PC-9 (cell line): ENCODE measurements around the gene CPNE1. TPM values are rescaled to one million over a fixed set of nuclear protein-coding genes. Genes with fewer than 3 reads are reported as not detected.

ENCODE experiments used
- BruUV-seq: library from RNA; stranded (reverse); fragments of 400-500 nt; replicated peaks from 2 replicates; lab custom pipeline; 2021; lab: Mats Ljungman, UMichigan
- CTCF ChIA-PET: fragments of 300-600 bp; sonication (Branson Sonifier 250); formaldehyde crosslinking; loops from one replicate; lab custom pipeline; 2022; ENCODE audit warnings: antibody characterized with exemption; lab: Charles Lee
- POLR2A ChIA-PET: fragments of 300-600 bp; sonication (Branson Sonifier 250); formaldehyde crosslinking; loops from one replicate; lab custom pipeline; 2022; ENCODE audit warnings: antibody characterized with exemption; ENCODE audit not compliant: unreplicated experiment; lab: Charles Lee
- DNase-seq, 2 experiments: peaks; one replicate each; pipeline versions ENCODE4 v3.0.0 to v3.0.0-alpha.2; 2015 to 2022; ENCODE audit warnings: mixed read lengths in 1 of 2
- H2AFZ ChIP-seq: fragments of 200-600 bp; sonication (generic); 2 replicates; pipeline ENCODE4 v1.8.1; 2017; ENCODE audit warnings: antibody characterized with exemption
- H3F3A ChIP-seq: fragments of 200-600 bp; sonication (generic); 2 replicates; pipeline ENCODE4 v1.8.1; 2017; ENCODE audit warnings: antibody characterized with exemption, mild to moderate bottlenecking, low read depth; ENCODE audit not compliant: insufficient read depth
- H3K27ac ChIP-seq: fragments of 200-600 bp; sonication (generic); 2 replicates; pipeline ENCODE4 v1.6.1; 2016; ENCODE audit warnings: mixed run types
- H3K27me3 ChIP-seq: fragments of 200-600 bp; sonication (generic); 2 replicates; pipeline ENCODE4 v1.6.1; 2016; ENCODE audit warnings: low read depth, mixed run types; ENCODE audit not compliant: insufficient read depth
- H3K36me3 ChIP-seq: fragments of 200-600 bp; sonication (generic); 2 replicates; pipeline ENCODE4 v1.6.1; 2016; ENCODE audit warnings: low read depth, mixed run types
- H3K4me1 ChIP-seq: fragments of 200-600 bp; sonication (generic); replicated peaks from 2 replicates; pipeline ENCODE4 v1.6.1; 2016; ENCODE audit warnings: mixed run types; ENCODE audit not compliant: insufficient read depth
- H3K4me2 ChIP-seq: fragments of 200-600 bp; sonication (generic); 2 replicates; pipeline ENCODE4 v1.6.1; 2017; ENCODE audit warnings: mixed run types
- H3K4me3 ChIP-seq: fragments of 200-600 bp; sonication (generic); 2 replicates; pipeline ENCODE4 v1.6.1; 2016; ENCODE audit warnings: mixed run types
- H3K79me2 ChIP-seq: fragments of 200-600 bp; sonication (generic); 2 replicates; pipeline ENCODE4 v1.6.1; 2017; ENCODE audit warnings: low read depth, mixed run types
- H3K9me2 ChIP-seq: fragments of 200-600 bp; sonication (generic); 2 replicates; pipeline ENCODE4 v1.8.1; 2017; ENCODE audit warnings: mild to moderate bottlenecking; ENCODE audit not compliant: insufficient read depth
- H3K9me3 ChIP-seq: fragments of 200-600 bp; sonication (generic); 2 replicates; pipeline ENCODE4 v1.8.1; 2016; ENCODE audit warnings: low read depth; ENCODE audit not compliant: insufficient read depth
- H4K20me1 ChIP-seq: fragments of 200-600 bp; sonication (generic); 2 replicates; pipeline ENCODE4 v1.8.1; 2017; ENCODE audit not compliant: insufficient read depth
- CTCF ChIP-seq: fragments of 200-600 bp; sonication (generic); conservative IDR thresholded peaks from 2 replicates; pipeline ENCODE4 v1.6.1; 2017; ENCODE audit warnings: mixed run types, antibody characterized with exemption, mild to moderate bottlenecking, moderate library complexity
- EZH2 ChIP-seq: fragments of 200-600 bp; sonication (generic); IDR thresholded peaks from 2 replicates; pipeline ENCODE4 v1.8.0; 2017; ENCODE audit warnings: antibody characterized with exemption, low read depth
- intact Hi-C: fragments of 100-400 bp; cut with micrococcal nuclease; formaldehyde crosslinking; loops from one replicate; pipeline ENCODE4 v1.10.0; 2022; ENCODE audit not compliant: unreplicated experiment
- total RNA-seq: library from RNA; stranded (reverse); gene quantifications from 2 replicates; pipeline ENCODE4 v1.2.3, GENCODE V29; 2021

The CPNE1 gene
- total RNA-seq, 1 experiment from 2014 or later: 271 TPM

GRCh38 chr20:35680452-35681183 lies 15.9 kb upstream of the CPNE1 start:
- H3F3A ChIP-seq: no peaks in the 10 kb centered on the region
- TF ChIP-seq CTCF (no peak), EZH2 (no peak)
- no peaks in the 10 kb centered on the region for H3K27me3 ChIP-seq
- no peaks in the 10 kb centered on the region for H3K9me2 ChIP-seq
- H3K79me2 ChIP-seq: no peaks in the 10 kb centered on the region
- H3K4me2 ChIP-seq: no peak overlapping the region
- no TSS peak for BruUV-seq
- H3K27ac ChIP-seq: no peak overlapping the region
- no peaks in the 10 kb centered on the region for H4K20me1 ChIP-seq
- no peaks in the 10 kb centered on the region for H3K4me1 ChIP-seq
- H2AFZ ChIP-seq: no peak overlapping the region
- H3K4me3 ChIP-seq: no peak overlapping the region
- H3K36me3 ChIP-seq: no peaks in the 10 kb centered on the region
- DNase-seq: no peak
- H3K9me3 ChIP-seq: no peaks in the 10 kb centered on the region
- CTCF ChIA-PET: no interaction called here
- intact Hi-C loops: no loop called here
- POLR2A ChIA-PET: no interaction called here

GRCh38 chr20:35674921-35675320 lies 10.2 kb upstream of the CPNE1 start:
- POLR2A ChIA-PET: interaction anchor here (0.5 kb wide), 1 partner anchor 170 kb away, joined by 5 read pairs; no protein-coding TSS in a partner anchor
- no TSS peak for BruUV-seq
- Histone ChIP-seq H3F3A (no peaks in the 10 kb centered on the region), H3K27ac (no peak overlapping the region), H4K20me1 (no peaks in the 10 kb centered on the region), H3K4me1 (no peaks in the 10 kb centered on the region), H3K9me2 (no peaks in the 10 kb centered on the region), H3K4me2 (no peak overlapping the region), H3K27me3 (no peaks in the 10 kb centered on the region), H3K4me3 (no peak overlapping the region), H3K9me3 (no peaks in the 10 kb centered on the region), H3K36me3 (no peaks in the 10 kb centered on the region; the same call in 1 of the 2 replicates), H2AFZ (no peak overlapping the region), H3K79me2 (no peaks in the 10 kb centered on the region)
- intact Hi-C loops: no loop called here
- TF ChIP-seq EZH2 (no peak), CTCF (no peak)
- DNase-seq: no peak
- CTCF ChIA-PET: interaction anchor here (0.6 kb wide), 1 partner anchor 16 kb away, joined by 3 read pairs; no protein-coding TSS in a partner anchor

- Histone ChIP-seq H3K36me3 (no peaks in the 10 kb centered on the region; the same call in 1 of the 2 replicates), H3F3A (no peaks in the 10 kb centered on the region), H3K79me2 (no peaks in the 10 kb centered on the region), H3K27me3 (no peaks in the 10 kb centered on the region), H4K20me1 (no peaks in the 10 kb centered on the region), H3K9me2 (no peaks in the 10 kb centered on the region), H3K4me3 (no peak overlapping the region), H3K4me1 (no peaks in the 10 kb centered on the region), H3K4me2 (no peak overlapping the region), H3K27ac (no peak overlapping the region), H3K9me3 (no peaks in the 10 kb centered on the region), H2AFZ (no peak overlapping the region)
- intact Hi-C loops: no loop called here
- POLR2A ChIA-PET: no interaction called here
- CTCF ChIA-PET: no interaction called here
- TF ChIP-seq CTCF (no peak), EZH2 (no peak)
- no peak for DNase-seq
- no TSS peak for BruUV-seq
Measured at GRCh38 chr20:35673884-35674283, 9.2 kb upstream of the CPNE1 start.
